HFF-Myc (cell line): ENCODE results near the gene NBL1.

Experiments
- DNase-seq: peaks from one replicate; pipeline ENCODE4 v3.0.0-alpha.2; 2011; ENCODE audit warnings: low read depth; ENCODE audit errors: extremely low read depth
- H3K4me3 ChIP-seq: replicated peaks from 2 replicates; pipeline ENCODE4 v1.5.1; 2011; ENCODE audit warnings: low read depth, mild to moderate bottlenecking, control low read depth, low read length
- CTCF ChIP-seq: IDR thresholded peaks from 2 replicates; pipeline ENCODE4 v1.5.1; 2012; ENCODE audit warnings: mild to moderate bottlenecking, low read depth, low read length, control low read depth; ENCODE audit errors: missing control alignments

The NBL1 gene

GRCh38 chr1:19640363-19641316, 3.5 kb upstream of the NBL1 start:
- H3K4me3 ChIP-seq, result no peak overlapping the region
- no peak for DNase-seq
- TF ChIP-seq CTCF, result no peak

- peak; percentile 34 for TF ChIP-seq CTCF
- H3K4me3 ChIP-seq, result peak overlapping the region; percentile 38
- no peak for DNase-seq
These were observed 990 bp upstream of the NBL1 start for GRCh38 chr1:19643121-19643520.

GRCh38 chr1:19644395-19644680, 227 bp downstream of the NBL1 start:
- H3K4me3 ChIP-seq, result peak overlapping the region; percentile 82
- TF ChIP-seq CTCF, result no peak
- no peak for DNase-seq

- no peak for DNase-seq
- peak overlapping the region; percentile 82 for H3K4me3 ChIP-seq
- no peak for TF ChIP-seq CTCF
These were observed 735 bp downstream of the NBL1 start for GRCh38 chr1:19644681-19645410.

GRCh38 chr1:19645411-19646251, 1.5 kb downstream of the NBL1 start:
- no peak for DNase-seq
- peak overlapping the region; percentile 82 for H3K4me3 ChIP-seq
- no peak for TF ChIP-seq CTCF
